Body of pancreas (tissue), 4 donors: Measurements from ENCODE around the gene ZPR1.

ENCODE experiments used
- POLR2A ChIP-seq, 3 donors: fragments of 450-650 bp; IDR thresholded peaks; one replicate each; pipeline ENCODE4 v1.6.1; 2016; ENCODE audit warnings: antibody characterized with exemption in 3 of 3, mild to moderate bottlenecking in 2 of 3
- TF ChIP-seq, protein P1 (sequence below), 7 experiments: fragments of 450-650 bp in 4 of 7; fragments of 200-600 bp in 3 of 7; sonication (generic) in 3 of 7; IDR thresholded peaks; one replicate each; pipeline ENCODE4 v1.5.1; 2016 to 2019; ENCODE audit warnings: antibody characterized with exemption in 7 of 7

GRCh38 chr11:116730601-116731000, 57.2 kb downstream of the ZPR1 start:
- TF ChIP-seq, protein P1, sequence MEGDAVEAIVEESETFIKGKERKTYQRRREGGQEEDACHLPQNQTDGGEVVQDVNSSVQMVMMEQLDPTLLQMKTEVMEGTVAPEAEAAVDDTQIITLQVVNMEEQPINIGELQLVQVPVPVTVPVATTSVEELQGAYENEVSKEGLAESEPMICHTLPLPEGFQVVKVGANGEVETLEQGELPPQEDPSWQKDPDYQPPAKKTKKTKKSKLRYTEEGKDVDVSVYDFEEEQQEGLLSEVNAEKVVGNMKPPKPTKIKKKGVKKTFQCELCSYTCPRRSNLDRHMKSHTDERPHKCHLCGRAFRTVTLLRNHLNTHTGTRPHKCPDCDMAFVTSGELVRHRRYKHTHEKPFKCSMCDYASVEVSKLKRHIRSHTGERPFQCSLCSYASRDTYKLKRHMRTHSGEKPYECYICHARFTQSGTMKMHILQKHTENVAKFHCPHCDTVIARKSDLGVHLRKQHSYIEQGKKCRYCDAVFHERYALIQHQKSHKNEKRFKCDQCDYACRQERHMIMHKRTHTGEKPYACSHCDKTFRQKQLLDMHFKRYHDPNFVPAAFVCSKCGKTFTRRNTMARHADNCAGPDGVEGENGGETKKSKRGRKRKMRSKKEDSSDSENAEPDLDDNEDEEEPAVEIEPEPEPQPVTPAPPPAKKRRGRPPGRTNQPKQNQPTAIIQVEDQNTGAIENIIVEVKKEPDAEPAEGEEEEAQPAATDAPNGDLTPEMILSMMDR (IDR thresholded peaks at IDR 0.05) = no peak
- no peak for TF ChIP-seq POLR2A (IDR thresholded peaks at IDR 0.05)
